CD4-positive, alpha-beta T cell treated with Interleukin-17A for 1 hour (primary cell): ENCODE measurements around the gene N4BP3.
"Not testable (repeated sequence)": the region's sequence is repeated elsewhere in the genome, so short reads cannot be mapped to it uniquely, and the experiment has no call there.

Source experiments
- DNase-seq: peaks from one replicate; pipeline ENCODE4 v3.0.0-alpha.2; 2020

N4BP3 gene

GRCh38 chr5:178123094-178123965 lies 10.0 kb downstream of the N4BP3 start:
- no peak for DNase-seq

- DNase-seq = no peak
Observed at GRCh38 chr5:178123966-178124925, 10.9 kb downstream of the N4BP3 start.

GRCh38 chr5:178125253-178125906 lies 12.0 kb downstream of the N4BP3 start:
- no peak for DNase-seq

GRCh38 chr5:178126556-178126955 lies 13.2 kb downstream of the N4BP3 start:
- DNase-seq = no peak

GRCh38 chr5:178127300-178128009 lies 14.1 kb downstream of the N4BP3 start:
- not testable (repeated sequence) for DNase-seq

- DNase-seq = no peak
Observed at GRCh38 chr5:178129296-178129695, 16.0 kb downstream of the N4BP3 start.

DNA sequence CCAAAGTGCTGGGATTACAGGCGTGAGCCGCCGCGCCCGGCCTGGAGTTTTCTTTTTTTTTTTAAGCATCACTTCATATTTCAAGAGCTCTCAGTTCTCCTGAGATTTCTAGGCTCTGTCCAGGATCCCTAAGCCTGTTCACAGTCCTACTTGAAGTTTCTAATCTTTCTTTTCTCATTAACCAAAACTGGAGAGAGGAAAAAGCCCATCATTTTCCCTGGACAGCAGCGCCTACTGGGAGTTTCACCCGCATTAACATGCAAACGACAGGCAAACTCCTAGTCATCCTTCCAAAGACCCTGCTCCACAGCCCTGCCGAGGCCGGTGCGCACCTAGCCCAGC lies 16.9 kb downstream of the N4BP3 start:
- not testable (repeated sequence) for DNase-seq

GRCh38 chr5:178130576-178131445 lies 17.5 kb downstream of the N4BP3 start, which contains the start of gene RMND5B:
RMND5B (plus strand) TSS chr5:178131014; CDS start chr5:178138120, 7,106 bp downstream.
- peak; percentile 84 for DNase-seq

DNA sequence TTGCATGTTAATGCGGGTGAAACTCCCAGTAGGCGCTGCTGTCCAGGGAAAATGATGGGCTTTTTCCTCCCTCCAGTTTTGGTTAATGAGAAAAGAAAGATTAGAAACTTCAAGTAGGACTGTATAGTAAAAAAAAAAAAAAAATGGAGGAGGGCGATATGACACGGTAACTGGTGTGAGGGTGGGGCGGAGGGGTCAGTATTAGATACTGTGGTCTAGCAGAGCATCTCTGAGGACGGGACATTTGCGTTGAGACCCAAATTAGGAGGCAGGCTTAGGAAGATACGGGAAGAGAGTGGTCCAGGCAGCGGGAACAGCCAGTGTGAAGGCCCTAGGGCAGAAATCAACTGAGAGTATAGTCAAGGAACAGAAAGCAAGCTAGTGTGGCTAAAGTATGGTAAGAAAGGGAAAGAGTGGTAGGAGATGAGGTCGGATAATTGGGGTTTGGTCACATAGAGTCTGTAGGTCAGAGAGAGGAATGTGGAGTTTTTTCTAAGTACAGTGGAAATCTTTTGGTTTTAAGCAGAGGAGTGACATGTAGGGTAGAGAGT lies 18.2 kb downstream of the N4BP3 start:
- no peak for DNase-seq

DNA sequence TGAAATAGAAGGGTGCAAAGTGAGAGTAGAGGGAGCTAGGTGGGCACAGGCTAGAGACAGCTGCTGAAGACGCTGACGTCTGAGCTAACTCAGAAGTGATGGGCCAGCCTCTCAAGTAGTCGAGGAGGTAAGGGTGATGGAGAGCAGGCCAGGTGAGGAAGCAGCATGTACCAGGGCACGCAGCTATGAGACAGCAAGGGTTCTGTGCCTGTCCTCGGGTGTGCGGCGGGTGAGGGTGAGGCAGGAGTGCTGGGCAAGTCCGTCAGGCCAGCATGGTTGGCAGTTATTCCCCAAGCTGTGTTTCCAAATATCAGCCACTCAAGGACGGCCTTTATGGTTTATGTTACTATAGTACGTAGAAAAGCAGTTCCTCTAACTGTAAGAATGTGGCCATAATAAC lies 23.7 kb downstream of the N4BP3 start:
- no peak for DNase-seq

- DNase-seq = no peak
Observed at GRCh38 chr5:178137991-178138390, 24.7 kb downstream of the N4BP3 start.

DNA sequence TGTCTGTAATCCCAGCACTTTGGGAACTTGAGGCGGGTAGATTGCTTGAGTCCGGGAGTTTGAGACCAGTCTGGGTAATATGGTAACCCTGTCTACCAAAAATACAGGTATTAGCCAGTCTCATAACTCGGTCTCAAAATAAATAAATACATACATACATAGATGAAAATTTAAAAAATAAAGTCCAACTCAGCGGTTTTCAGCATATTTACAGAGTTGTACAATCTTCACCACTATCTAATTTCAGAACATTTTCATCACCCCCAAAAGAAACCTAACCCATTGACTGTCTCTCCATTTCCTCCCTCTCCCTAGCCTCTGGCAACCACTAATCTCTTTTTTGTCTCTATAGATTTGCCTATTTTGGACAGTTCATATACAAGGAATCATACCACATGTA lies 28.2 kb downstream of the N4BP3 start:
- no peak for DNase-seq

- no peak for DNase-seq
Observed at GRCh38 chr5:178142642-178143041, 29.3 kb downstream of the N4BP3 start.

DNA sequence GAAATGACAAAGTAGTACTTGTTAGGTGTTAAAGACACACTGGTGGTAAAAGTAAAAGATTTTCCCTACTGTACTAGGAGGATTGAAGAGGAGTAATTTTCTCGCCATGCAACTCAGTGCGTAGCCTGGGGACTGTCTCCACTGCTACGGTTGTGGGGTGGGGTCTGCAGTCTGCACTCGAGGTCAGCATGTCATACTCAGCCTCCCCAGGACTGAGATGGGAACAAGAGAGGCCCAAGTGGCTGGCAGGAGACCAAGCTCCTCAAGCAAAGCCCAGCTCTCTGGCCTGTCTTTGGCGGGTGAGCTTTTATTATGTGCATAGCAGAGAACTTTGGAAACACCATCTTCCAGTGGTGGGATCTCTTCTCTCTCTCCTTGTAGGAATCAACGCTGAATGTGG lies 29.9 kb downstream of the N4BP3 start:
- DNase-seq = no peak

GRCh38 chr5:178143901-178144300 lies 30.6 kb downstream of the N4BP3 start:
- DNase-seq = no peak

DNA sequence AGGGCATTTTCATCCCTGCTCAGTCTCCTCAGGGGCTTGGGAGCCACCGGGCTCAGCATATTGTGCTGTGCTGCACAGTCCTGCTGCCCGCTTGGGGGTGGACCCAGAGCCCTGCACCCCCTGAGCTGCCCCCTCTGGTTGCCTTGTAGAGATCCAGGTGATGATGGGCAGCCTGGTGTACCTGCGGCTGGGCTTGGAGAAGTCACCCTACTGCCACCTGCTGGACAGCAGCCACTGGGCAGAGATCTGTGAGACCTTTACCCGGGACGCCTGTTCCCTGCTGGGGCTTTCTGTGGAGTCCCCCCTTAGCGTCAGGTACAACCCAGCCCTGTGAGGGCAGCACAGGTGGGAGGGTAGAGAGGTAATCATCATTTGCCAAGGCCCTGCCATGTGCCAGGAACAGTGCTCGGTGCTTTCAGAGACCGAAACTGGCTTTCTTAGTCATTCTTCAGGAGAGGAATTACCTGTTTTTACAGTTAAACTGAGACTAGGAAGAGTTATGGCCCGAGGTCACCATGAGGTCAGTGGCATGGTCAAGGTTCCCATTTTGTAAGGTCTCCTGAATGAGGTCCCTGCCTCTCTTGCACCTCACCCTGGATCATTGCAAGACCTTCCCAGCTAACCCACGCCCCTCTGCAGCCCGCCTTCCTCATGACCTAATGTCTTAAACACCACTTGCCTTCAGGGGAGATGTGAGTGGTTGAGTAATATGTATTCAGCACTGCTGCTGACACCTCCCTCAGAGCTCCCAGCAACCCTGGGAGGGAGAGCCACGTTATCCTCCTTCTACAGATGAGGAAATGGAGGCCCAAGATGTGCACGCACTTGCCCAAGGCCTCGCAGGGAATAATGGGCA lies 32.9 kb downstream of the N4BP3 start:
- peak; percentile 80 for DNase-seq

GRCh38 chr5:178147406-178147805 lies 34.1 kb downstream of the N4BP3 start:
- no peak for DNase-seq

- DNase-seq = no peak
Observed at GRCh38 chr5:178149199-178149932, 36.0 kb downstream of the N4BP3 start.

- DNase-seq = no peak
Observed at GRCh38 chr5:178150977-178151734, 37.8 kb downstream of the N4BP3 start.
